K562 (cell line): Measurements from ENCODE around the gene RREB1. TPM values are rescaled to one million over a fixed set of nuclear protein-coding genes. Genes with fewer than 3 reads are reported as not detected.

Source experiments
- BCOR ChIP-seq: fragments of 450-650 bp; IDR thresholded peaks from 2 replicates; pipeline ENCODE4 v1.6.1; 2016
- CBX1 ChIP-seq: sonication (generic); IDR thresholded peaks from 2 replicates; pipeline ENCODE4 v1.6.1; 2016; ENCODE audit warnings: antibody characterized with exemption, low read depth, mild to moderate bottlenecking
- CREB1 ChIP-seq, 2 experiments: sonication (generic) in 1 of 2; formaldehyde crosslinking in 1 of 2; IDR thresholded peaks; 2 replicates each; pipeline versions ENCODE4 v1.6.1 to v1.8.0; 2012 to 2022; ENCODE audit warnings: inconsistent platforms in 1 of 2, mild to moderate bottlenecking in 1 of 2, missing genetic modification reagents in 1 of 2, moderate library complexity in 1 of 2
- CREB5 ChIP-seq: fragments of 250-450 bp; sonication (Bioruptor Pico); IDR thresholded peaks from 2 replicates; pipeline ENCODE4 v1.5.0; 2020; ENCODE audit warnings: mild to moderate bottlenecking
- GTF2A2 ChIP-seq: IDR thresholded peaks from 2 replicates; pipeline ENCODE4 v1.6.1; 2016; ENCODE audit warnings: mild to moderate bottlenecking, missing genetic modification characterization, missing compliant biosample characterization
- HEY1 ChIP-seq: fragments of 250-450 bp; sonication (Bioruptor Pico); IDR thresholded peaks from 2 replicates; pipeline ENCODE4 v1.5.0; 2020; ENCODE audit warnings: mild to moderate bottlenecking, moderate library complexity, borderline replicate concordance
- HMG20B ChIP-seq: fragments of 250-450 bp; sonication (Bioruptor Pico); IDR thresholded peaks from 2 replicates; pipeline ENCODE4 v1.5.0; 2021; ENCODE audit warnings: mild to moderate bottlenecking
- KDM4B ChIP-seq, 2 experiments: fragments of 450-650 bp in 1 of 2; sonication (generic) in 1 of 2; IDR thresholded peaks; 2 replicates each; pipeline ENCODE4 v1.6.1; 2016 to 2017; ENCODE audit warnings: borderline replicate concordance in 2 of 2, antibody characterized with exemption in 1 of 2, low read depth in 1 of 2, mild to moderate bottlenecking in 1 of 2
- LEF1 ChIP-seq: fragments of 450-650 bp; IDR thresholded peaks from 2 replicates; pipeline ENCODE4 v1.6.1; 2016; ENCODE audit warnings: mild to moderate bottlenecking
- MAFG ChIP-seq: fragments of 450-650 bp; conservative IDR thresholded peaks from 2 replicates; pipeline ENCODE4 v1.6.1; 2016; ENCODE audit warnings: missing genetic modification characterization, missing compliant biosample characterization
- POLR2AphosphoS5 ChIP-seq: IDR thresholded peaks from 2 replicates; pipeline ENCODE4 v1.6.1; 2011; ENCODE audit warnings: mild to moderate bottlenecking, low read depth, low read length, moderate library complexity; ENCODE audit not compliant: control insufficient read depth, insufficient read depth
- POLR2B ChIP-seq: fragments of 450-650 bp; IDR thresholded peaks from 2 replicates; pipeline ENCODE4 v1.6.1; 2018; ENCODE audit warnings: low read depth; ENCODE audit not compliant: partially characterized antibody
- RFX5 ChIP-seq: IDR thresholded peaks from 2 replicates; pipeline ENCODE4 v1.6.1; 2011; ENCODE audit warnings: low read depth, mild to moderate bottlenecking, improper control_type of control experiment, low read length
- STAT5A ChIP-seq: IDR thresholded peaks from 2 replicates; pipeline ENCODE4 v1.6.1; 2012; ENCODE audit warnings: low read length, inconsistent platforms, borderline replicate concordance
- WHSC1 ChIP-seq: IDR thresholded peaks from one replicate; pipeline ENCODE4 v1.6.1; 2012; ENCODE audit warnings: low read length, control low read depth, inconsistent platforms
- YBX1 ChIP-seq: fragments of 450-650 bp; IDR thresholded peaks from 2 replicates; pipeline ENCODE4 v1.7.1; 2016; ENCODE audit warnings: mild to moderate bottlenecking
- ZNF395 ChIP-seq: fragments of 200-800 bp; sonication (Bioruptor generic); IDR thresholded peaks from 2 replicates; pipeline ENCODE4 v1.6.1; 2017; ENCODE audit warnings: missing genetic modification characterization, missing compliant biosample characterization
- ZNF589 ChIP-seq: fragments of 200-800 bp; sonication (Bioruptor generic); IDR thresholded peaks from 2 replicates; pipeline ENCODE4 v1.6.1; 2016; ENCODE audit warnings: low read depth, missing genetic modification characterization, missing compliant biosample characterization
- ZZZ3 ChIP-seq: fragments of 450-650 bp; IDR thresholded peaks from 2 replicates; pipeline ENCODE4 v1.6.1; 2016; ENCODE audit warnings: antibody characterized with exemption, mild to moderate bottlenecking, moderate library complexity
- polyA plus RNA-seq, 8 experiments: library from polyadenylated mRNA; depleted of rRNA in 4 of 8; stranded (reverse) in 5 of 8; unstranded in 3 of 8; fragments of >200 nt; fragmentation: Nextera tagmentation in 2 of 8; fragmentation: Illumina TruSeq in 1 of 8; extraction: Ambion mirVana in 2 of 8; extraction: Trizol in 1 of 8; gene quantifications; 2 replicates each; pipeline versions ENCODE4 v1.2.1 to v1.2.3, GENCODE V29; 2011 to 2014; ENCODE audit warnings: inconsistent platforms in 1 of 8, missing spikeins in 1 of 8
- total RNA-seq, 7 experiments: library from RNA; depleted of rRNA in 6 of 7; stranded (reverse); fragments of >200 nt in 6 of 7; fragmentation: Illumina TruSeq in 2 of 7; extraction: Trizol in 2 of 7; gene quantifications; 2 replicates each; pipeline versions ENCODE4 v1.2.1 to v1.2.3, GENCODE V29; 2011 to 2021; ENCODE audit warnings: low replicate concordance in 1 of 7
- TF ChIP-seq, protein P1 (sequence below): fragments of 450-650 bp; IDR thresholded peaks from 2 replicates; pipeline ENCODE4 v1.6.1; 2017; ENCODE audit warnings: mild to moderate bottlenecking, moderate library complexity
- TF ChIP-seq, protein P2 (sequence below): sonication (generic); formaldehyde crosslinking; IDR thresholded peaks from 2 replicates; pipeline ENCODE4 v1.8.0; 2022; ENCODE audit warnings: mild to moderate bottlenecking, low read depth, missing genetic modification reagents
- TF ChIP-seq, protein P3 (sequence below), 2 experiments: fragments of 450-650 bp in 1 of 2; sonication (generic) in 1 of 2; formaldehyde crosslinking; conservative IDR thresholded peaks; 2 replicates each; pipeline versions ENCODE4 v1.4.0 to v1.8.1; 2020 to 2022; ENCODE audit warnings: mild to moderate bottlenecking in 1 of 2, missing genetic modification reagents in 1 of 2

Gene RREB1
- total and polyA plus RNA-seq, 9 of the 15 experiments (the other 6 are each of a cell fraction or from before 2014, with no cell fraction given) = 3.3 to 64.2 (median 19.3) TPM

- 0 out of 2 replicates have a peak, but pooled peaks have one; percentile 16 for TF ChIP-seq CREB1 (IDR thresholded peaks at IDR 0.05)
- TF ChIP-seq CREB1 (CRISPR knock-in tag; IDR thresholded peaks at IDR 0.05) = no peak
- no peak for TF ChIP-seq CREB5 (CRISPR knock-in tag)
- TF ChIP-seq, protein P1, sequence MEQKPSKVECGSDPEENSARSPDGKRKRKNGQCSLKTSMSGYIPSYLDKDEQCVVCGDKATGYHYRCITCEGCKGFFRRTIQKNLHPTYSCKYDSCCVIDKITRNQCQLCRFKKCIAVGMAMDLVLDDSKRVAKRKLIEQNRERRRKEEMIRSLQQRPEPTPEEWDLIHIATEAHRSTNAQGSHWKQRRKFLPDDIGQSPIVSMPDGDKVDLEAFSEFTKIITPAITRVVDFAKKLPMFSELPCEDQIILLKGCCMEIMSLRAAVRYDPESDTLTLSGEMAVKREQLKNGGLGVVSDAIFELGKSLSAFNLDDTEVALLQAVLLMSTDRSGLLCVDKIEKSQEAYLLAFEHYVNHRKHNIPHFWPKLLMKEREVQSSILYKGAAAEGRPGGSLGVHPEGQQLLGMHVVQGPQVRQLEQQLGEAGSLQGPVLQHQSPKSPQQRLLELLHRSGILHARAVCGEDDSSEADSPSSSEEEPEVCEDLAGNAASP = no peak
- TF ChIP-seq ZZZ3 = no peak
- TF ChIP-seq STAT5A = no peak
- no peak for TF ChIP-seq POLR2B
- TF ChIP-seq LEF1 = no peak
- TF ChIP-seq KDM4B (IDR thresholded peaks at IDR 0.05; ENCODE audit: borderline replicate concordance in 2 of 2, low read depth in 1 of 2) = no peak
- TF ChIP-seq GTF2A2 (tag) = no peak
- TF ChIP-seq ZNF395 = peak; percentile 39; the same call in 1 of the 2 replicates
- TF ChIP-seq YBX1 = no peak
- no peak for TF ChIP-seq BCOR
- TF ChIP-seq WHSC1 = peak; percentile 75
- TF ChIP-seq, protein P2, sequence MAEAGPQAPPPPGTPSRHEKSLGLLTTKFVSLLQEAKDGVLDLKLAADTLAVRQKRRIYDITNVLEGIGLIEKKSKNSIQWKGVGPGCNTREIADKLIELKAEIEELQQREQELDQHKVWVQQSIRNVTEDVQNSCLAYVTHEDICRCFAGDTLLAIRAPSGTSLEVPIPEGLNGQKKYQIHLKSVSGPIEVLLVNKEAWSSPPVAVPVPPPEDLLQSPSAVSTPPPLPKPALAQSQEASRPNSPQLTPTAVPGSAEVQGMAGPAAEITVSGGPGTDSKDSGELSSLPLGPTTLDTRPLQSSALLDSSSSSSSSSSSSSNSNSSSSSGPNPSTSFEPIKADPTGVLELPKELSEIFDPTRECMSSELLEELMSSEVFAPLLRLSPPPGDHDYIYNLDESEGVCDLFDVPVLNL (CRISPR knock-in tag) = no peak
- TF ChIP-seq MAFG (tag) = no peak
- TF ChIP-seq HEY1 (CRISPR knock-in tag) = no peak
- TF ChIP-seq RFX5 = no peak
- TF ChIP-seq CBX1 = no peak
- no peak for TF ChIP-seq HMG20B
- TF ChIP-seq POLR2AphosphoS5 = no peak
- TF ChIP-seq ZNF589 = no peak
- TF ChIP-seq, protein P3, sequence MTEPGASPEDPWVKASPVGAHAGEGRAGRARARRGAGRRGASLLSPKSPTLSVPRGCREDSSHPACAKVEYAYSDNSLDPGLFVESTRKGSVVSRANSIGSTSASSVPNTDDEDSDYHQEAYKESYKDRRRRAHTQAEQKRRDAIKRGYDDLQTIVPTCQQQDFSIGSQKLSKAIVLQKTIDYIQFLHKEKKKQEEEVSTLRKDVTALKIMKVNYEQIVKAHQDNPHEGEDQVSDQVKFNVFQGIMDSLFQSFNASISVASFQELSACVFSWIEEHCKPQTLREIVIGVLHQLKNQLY (CRISPR knock-in tag; conservative IDR thresholded peaks at IDR 0.05) = no peak
Measured at GRCh38 chr6:7112741-7113313, 5.1 kb downstream of the RREB1 start (continued).
